HFF-Myc (cell line): ENCODE data around the gene CHSY3.

Experiments
- DNase-seq: peaks from one replicate; pipeline ENCODE4 v3.0.0-alpha.2; 2011; ENCODE audit warnings: low read depth; ENCODE audit errors: extremely low read depth
- H3K4me3 ChIP-seq: replicated peaks from 2 replicates; pipeline ENCODE4 v1.5.1; 2011; ENCODE audit warnings: low read depth, mild to moderate bottlenecking, control low read depth, low read length
- TF ChIP-seq, protein P1 (sequence below): IDR thresholded peaks from 2 replicates; pipeline ENCODE4 v1.5.1; 2012; ENCODE audit warnings: mild to moderate bottlenecking, low read depth, low read length, control low read depth; ENCODE audit errors: missing control alignments

The CHSY3 gene

DNA sequence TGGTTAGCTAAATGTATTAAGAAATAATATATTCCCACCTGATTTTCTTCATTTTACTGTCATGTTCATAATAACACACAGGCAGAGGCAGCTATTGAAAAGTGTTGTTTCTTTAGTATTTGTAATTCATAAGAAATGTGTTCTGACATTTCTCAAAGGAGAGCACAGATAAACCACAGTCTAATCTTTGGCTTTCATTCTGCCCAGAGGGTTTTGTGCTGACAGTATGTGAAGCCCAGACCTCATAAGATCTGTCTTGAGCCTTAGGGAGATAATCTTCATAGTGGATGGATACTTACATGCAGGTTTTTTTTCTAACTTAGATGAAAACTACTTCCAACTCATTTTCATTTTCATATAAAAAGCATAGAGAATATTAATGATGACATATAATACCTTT lies 206.1 kb downstream of the CHSY3 start:
- no peak for DNase-seq
- no peak overlapping the region for H3K4me3 ChIP-seq
- TF ChIP-seq, protein P1, sequence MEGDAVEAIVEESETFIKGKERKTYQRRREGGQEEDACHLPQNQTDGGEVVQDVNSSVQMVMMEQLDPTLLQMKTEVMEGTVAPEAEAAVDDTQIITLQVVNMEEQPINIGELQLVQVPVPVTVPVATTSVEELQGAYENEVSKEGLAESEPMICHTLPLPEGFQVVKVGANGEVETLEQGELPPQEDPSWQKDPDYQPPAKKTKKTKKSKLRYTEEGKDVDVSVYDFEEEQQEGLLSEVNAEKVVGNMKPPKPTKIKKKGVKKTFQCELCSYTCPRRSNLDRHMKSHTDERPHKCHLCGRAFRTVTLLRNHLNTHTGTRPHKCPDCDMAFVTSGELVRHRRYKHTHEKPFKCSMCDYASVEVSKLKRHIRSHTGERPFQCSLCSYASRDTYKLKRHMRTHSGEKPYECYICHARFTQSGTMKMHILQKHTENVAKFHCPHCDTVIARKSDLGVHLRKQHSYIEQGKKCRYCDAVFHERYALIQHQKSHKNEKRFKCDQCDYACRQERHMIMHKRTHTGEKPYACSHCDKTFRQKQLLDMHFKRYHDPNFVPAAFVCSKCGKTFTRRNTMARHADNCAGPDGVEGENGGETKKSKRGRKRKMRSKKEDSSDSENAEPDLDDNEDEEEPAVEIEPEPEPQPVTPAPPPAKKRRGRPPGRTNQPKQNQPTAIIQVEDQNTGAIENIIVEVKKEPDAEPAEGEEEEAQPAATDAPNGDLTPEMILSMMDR, result no peak

DNA sequence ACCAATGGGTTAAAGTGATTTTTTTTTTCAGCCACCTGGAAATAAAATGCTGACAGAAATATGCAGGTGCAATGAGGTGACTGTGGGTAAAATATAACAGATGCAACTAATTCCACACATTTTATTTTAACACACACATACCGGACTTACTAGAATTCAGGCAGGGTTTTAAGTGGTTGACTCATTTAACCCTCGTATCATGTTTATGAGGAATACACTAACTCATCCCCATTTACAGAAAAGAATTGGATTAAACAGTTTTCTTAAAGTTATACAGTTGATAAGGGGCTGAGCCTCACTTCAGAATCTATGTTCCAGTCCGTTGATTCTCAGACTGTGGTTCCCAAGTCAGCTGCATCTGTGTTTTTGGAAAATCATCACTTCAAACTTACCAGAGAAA lies 207.5 kb downstream of the CHSY3 start:
- TF ChIP-seq, protein P1, result no peak
- DNase-seq, result no peak
- H3K4me3 ChIP-seq, result no peak overlapping the region

DNA sequence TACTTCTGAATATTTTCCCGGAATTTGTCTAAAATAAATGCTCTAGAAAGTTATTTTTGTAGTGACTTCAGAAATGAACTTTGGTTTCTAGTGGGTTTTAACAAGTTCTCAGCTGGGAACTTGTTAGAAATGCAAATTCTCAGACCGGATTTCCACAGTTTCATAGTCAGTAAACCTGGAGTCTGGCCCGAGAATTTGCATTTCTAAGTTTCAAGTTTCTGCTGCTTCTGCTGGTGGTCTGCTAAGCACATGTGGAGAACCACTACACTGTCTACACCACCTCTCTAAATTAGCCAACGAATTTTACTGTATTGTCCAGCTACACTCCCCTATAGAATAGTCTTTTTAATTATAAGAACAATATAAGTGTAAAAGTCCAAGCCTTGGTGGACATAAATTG lies 208.0 kb downstream of the CHSY3 start:
- no peak for DNase-seq
- TF ChIP-seq, protein P1, result no peak
- H3K4me3 ChIP-seq, result no peak overlapping the region

DNA sequence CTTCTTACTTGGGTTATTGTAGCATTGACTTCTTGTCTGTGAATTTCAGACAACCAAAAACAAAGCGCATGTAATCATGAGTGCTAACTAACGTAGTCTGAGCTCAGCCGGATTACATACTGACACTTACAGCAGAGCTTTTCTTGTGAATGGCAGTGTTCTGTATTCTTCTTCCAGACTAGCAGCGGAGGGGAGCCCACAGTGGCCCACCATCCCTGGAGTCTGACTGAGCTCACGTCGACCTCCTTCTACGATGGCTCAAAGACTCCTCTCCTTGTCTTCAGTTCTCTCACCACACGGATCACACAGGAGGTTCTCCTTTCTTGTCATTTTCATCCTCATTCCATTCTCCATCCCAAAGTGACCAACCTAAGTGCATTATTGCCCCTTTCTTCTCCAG lies 211.4 kb downstream of the CHSY3 start:
- DNase-seq, result no peak
- no peak overlapping the region for H3K4me3 ChIP-seq
- TF ChIP-seq, protein P1, result no peak

GRCh38 chr5:130116462-130116861 lies 212.2 kb downstream of the CHSY3 start:
- TF ChIP-seq, protein P1, result no peak
- DNase-seq, result no peak
- no peak overlapping the region for H3K4me3 ChIP-seq

- DNase-seq, result no peak
- H3K4me3 ChIP-seq, result no peak overlapping the region
- TF ChIP-seq, protein P1, result no peak
These were observed 212.7 kb downstream of the CHSY3 start for GRCh38 chr5:130116972-130117371.

- H3K4me3 ChIP-seq, result no peak overlapping the region
- TF ChIP-seq, protein P1, result no peak
- DNase-seq, result no peak
These were observed 222.5 kb downstream of the CHSY3 start for GRCh38 chr5:130126746-130127145.
